Central memory CD8-positive, alpha-beta T cell (primary cell): ENCODE measurements around the gene GGA1.
"Not testable (repeated sequence)": the region's sequence is repeated elsewhere in the genome, so short reads cannot be mapped to it uniquely, and the experiment has no call there.

Experiments
- ATAC-seq: fragments of 150-1000 bp; cut with Tn5 transposase; replicated peaks from 2 replicates; pipeline ENCODE4 v1.10.0; 2022; ENCODE audit warnings: mild to moderate bottlenecking, moderate FRiP score, moderate number of reproducible peaks; ENCODE audit not compliant: poor library complexity, severe bottlenecking; ENCODE audit errors: extremely low read depth
- DNase-seq, 2 donors: peaks; one replicate each; pipeline ENCODE4 v3.0.0; 2021; ENCODE audit warnings: low spot score in 2 of 2
- H3K27ac Mint-ChIP-seq: one replicate; pipeline ENCODE4 v1.8.0; 2022; ENCODE audit warnings: low read depth, mild to moderate bottlenecking, moderate library complexity, mixed read lengths
- H3K27me3 Mint-ChIP-seq: one replicate; pipeline ENCODE4 v1.8.0; 2022; ENCODE audit warnings: mixed read lengths
- H3K36me3 Mint-ChIP-seq: one replicate; pipeline ENCODE4 v1.8.0; 2022; ENCODE audit warnings: mild to moderate bottlenecking, moderate library complexity, mixed read lengths; ENCODE audit not compliant: insufficient read depth
- H3K4me1 Mint-ChIP-seq: one replicate; pipeline ENCODE4 v1.8.0; 2022; ENCODE audit warnings: mixed read lengths
- H3K4me3 Mint-ChIP-seq: one replicate; pipeline ENCODE4 v1.8.0; 2022; ENCODE audit warnings: mild to moderate bottlenecking, moderate library complexity, mixed read lengths
- H3K9me3 Mint-ChIP-seq: one replicate; pipeline ENCODE4 v1.8.0; 2022; ENCODE audit warnings: mixed read lengths

The GGA1 gene

GRCh38 chr22:37604875-37605274 lies 3.8 kb upstream of the GGA1 start:
- Mint-ChIP-seq H3K36me3 (peaks cover 12% of the 10 kb centered on the region), H3K4me1 (peaks cover 45% of the 10 kb centered on the region), H3K27me3 (no peaks in the 10 kb centered on the region), H3K4me3 (peak overlapping the region; percentile 52), H3K9me3 (no peaks in the 10 kb centered on the region), H3K27ac (no peak overlapping the region)
- DNase-seq (peak in 1 of 2 donors; percentile 52), ATAC-seq (peak; percentile 8)

GRCh38 chr22:37607010-37607934 lies 1.4 kb upstream of the GGA1 start:
- Mint-ChIP-seq H3K36me3 (peaks cover 12% of the 10 kb centered on the region), H3K27ac (peak overlapping the region; percentile 95), H3K4me1 (peaks cover 38% of the 10 kb centered on the region), H3K27me3 (no peaks in the 10 kb centered on the region), H3K4me3 (peak overlapping the region; percentile 91), H3K9me3 (no peaks in the 10 kb centered on the region)
- DNase-seq: peak; percentile 73 to 89
- no peak for ATAC-seq

- H3K4me3 Mint-ChIP-seq: peak overlapping the region; percentile 91
- H3K4me1 Mint-ChIP-seq: peaks cover 38% of the 10 kb centered on the region
- H3K9me3 Mint-ChIP-seq: no peaks in the 10 kb centered on the region
- DNase-seq (no peak), ATAC-seq (no peak)
- H3K27me3 Mint-ChIP-seq: no peaks in the 10 kb centered on the region
- H3K27ac Mint-ChIP-seq: peak overlapping the region; percentile 95
- peaks cover 12% of the 10 kb centered on the region for H3K36me3 Mint-ChIP-seq
These were observed 628 bp upstream of the GGA1 start for GRCh38 chr22:37607935-37608476.

DNA sequence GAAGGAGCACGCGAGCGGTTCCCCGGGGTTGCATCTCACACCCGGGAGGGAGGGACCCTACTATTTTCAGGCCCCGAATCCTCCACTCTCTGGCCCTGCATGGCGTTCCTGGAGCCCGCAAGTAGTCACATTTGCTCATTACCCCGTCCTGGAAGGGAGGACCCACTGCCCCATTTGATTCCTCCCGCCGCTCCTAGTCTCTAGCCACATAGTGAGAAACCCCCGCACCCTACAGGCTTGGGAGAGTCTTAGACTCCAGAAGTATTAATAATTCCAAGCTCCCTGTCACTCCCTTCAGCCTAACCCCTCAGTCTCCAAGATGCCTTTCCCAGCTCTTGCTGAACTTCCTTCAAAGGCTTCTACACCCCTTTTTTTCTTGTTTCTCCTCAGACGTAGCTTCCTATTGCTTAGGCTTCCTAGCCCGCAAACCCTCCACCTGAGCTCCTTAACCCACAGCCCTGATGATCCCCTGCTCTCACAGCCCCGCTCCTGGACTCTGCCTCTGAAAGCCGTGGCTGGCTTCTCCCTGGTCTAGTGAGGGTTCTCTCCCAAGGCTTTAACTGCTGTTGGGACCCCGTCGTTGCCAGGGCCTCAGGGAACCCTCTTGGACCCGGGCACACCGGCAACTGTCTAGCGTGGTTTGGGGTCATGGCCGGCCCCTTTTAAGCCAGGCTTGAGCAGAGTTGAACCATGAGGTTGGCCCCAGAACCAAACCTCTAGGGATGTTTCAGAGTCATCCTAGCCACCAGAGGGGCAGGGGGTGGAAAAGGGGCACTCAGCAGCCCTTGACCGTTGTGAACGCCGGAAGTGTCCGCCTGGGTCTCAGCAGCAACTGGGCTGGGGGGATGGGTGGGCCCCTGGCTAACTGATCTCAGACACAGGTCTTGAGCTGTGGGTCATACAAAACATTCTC lies 862 bp downstream of the GGA1 start:
- H3K4me3 Mint-ChIP-seq: peak overlapping the region; percentile 91
- peak overlapping the region; percentile 95 for H3K27ac Mint-ChIP-seq
- H3K36me3 Mint-ChIP-seq: peaks cover 12% of the 10 kb centered on the region
- no peak for ATAC-seq
- H3K4me1 Mint-ChIP-seq: peaks cover 38% of the 10 kb centered on the region
- no peaks in the 10 kb centered on the region for H3K9me3 Mint-ChIP-seq
- no peaks in the 10 kb centered on the region for H3K27me3 Mint-ChIP-seq
- no peak for DNase-seq

GRCh38 chr22:37610153-37610475 lies 1.5 kb downstream of the GGA1 start:
- peak overlapping the region; percentile 91 for H3K4me3 Mint-ChIP-seq
- H3K9me3 Mint-ChIP-seq, DNase-seq, ATAC-seq, H3K27me3 Mint-ChIP-seq: not testable (repeated sequence)
- H3K27ac Mint-ChIP-seq: peak overlapping the region; percentile 95
- H3K4me1 Mint-ChIP-seq: peaks cover 33% of the 10 kb centered on the region
- H3K36me3 Mint-ChIP-seq: peaks cover 15% of the 10 kb centered on the region

DNA sequence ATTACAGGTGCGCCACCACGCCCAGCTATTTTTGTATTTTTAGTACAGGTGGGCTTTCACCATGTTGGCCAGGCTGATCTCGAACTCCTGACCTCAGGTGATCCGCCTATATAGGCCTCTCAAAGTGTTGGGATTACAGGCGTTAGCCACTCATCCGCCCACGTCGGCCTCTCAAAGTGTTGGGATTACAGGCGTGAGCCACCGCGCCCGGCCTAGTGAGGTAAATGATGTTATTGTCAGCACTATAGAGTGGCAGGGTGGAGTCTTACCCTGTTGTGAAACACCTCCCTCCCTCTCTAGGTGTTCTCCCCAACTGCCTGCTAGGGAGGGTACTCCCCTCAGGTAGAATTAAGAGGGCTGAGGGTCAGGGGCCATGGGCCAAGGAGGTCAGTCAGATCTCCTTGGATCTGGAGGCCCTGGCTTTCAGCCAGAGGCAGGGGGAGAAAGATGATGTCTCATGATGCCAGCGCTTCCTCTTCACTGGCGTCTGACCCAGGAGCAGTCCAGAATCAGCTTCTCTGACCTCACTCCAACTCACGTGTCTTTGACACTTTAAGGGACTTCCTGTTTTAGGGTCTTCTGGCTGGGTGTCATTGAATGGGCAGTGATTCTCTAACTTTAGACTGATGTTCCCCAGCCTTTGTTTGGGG lies 2.0 kb downstream of the GGA1 start:
- peak overlapping the region; percentile 91 for H3K4me3 Mint-ChIP-seq
- no peaks in the 10 kb centered on the region for H3K27me3 Mint-ChIP-seq
- no peak overlapping the region for H3K27ac Mint-ChIP-seq
- H3K4me1 Mint-ChIP-seq: peaks cover 28% of the 10 kb centered on the region
- peaks cover 15% of the 10 kb centered on the region for H3K36me3 Mint-ChIP-seq
- H3K9me3 Mint-ChIP-seq: no peaks in the 10 kb centered on the region
- ATAC-seq (no peak), DNase-seq (no peak)

DNA sequence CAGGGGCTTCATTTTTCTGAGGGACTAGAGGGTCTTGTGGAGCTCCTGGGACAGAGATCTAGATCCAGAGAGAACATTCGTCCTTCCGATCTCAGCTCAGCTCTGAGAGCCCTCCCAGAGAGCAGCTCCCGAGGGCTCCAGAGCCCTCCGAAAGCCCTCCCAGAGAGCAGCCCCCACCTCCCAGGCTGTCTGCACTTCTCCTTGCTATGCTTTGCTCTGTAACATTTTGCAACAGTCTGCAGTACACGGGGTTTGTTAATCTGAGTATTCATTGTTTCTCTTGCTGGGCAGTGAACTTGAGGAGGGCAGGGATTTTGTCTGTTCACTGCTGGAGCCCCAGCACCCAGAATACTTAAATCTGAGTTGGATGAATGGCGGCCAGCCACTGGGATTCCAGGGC lies 2.6 kb downstream of the GGA1 start:
- Mint-ChIP-seq H3K27me3 (no peaks in the 10 kb centered on the region), H3K4me1 (peaks cover 24% of the 10 kb centered on the region), H3K27ac (no peak overlapping the region), H3K9me3 (no peaks in the 10 kb centered on the region), H3K4me3 (no peak overlapping the region), H3K36me3 (peaks cover 15% of the 10 kb centered on the region)
- DNase-seq (no peak), ATAC-seq (no peak)

DNA sequence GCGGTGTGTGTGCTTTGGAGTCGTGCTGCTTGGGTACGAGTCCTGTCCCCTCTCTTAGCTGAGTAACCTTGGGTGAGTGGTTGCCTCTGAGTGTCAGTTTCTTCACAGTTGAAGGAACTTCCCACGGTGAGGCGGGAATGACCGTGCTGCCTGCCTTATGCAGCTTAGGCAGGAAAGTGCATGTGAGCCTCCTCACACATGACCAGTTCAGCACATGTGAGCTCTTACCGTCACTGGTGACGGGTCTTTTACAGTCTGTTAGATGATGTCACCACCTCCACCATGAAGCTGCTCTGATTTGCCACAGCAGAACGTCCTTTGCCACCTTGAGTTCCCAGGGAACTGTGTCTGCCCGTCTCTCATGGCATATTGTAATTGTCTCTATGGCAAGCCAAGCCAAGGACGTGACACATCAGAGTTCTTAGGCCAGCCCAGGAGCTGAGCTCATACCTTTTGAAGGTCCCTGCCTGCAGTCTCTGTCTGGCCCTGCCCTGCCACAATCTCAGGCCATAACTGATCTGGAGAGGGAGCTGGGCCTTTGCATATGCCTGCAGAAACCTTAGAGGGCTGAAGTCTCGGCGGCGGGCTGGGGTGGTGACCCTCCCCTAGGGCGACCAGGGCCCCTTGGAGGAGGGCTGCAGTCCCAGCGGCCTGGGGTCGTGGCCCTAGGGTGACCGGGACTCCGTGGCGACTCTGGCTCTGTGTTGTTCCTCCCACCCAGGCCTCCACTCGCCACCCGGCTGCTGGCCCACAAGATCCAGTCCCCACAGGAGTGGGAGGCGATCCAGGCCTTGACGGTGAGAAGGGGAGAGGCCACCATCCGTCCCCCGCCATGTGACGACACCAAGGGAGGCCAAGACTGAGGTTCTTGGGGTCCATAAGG lies 7.8 kb downstream of the GGA1 start:
- H3K36me3 Mint-ChIP-seq: peaks cover 24% of the 10 kb centered on the region
- no peak for DNase-seq
- no peaks in the 10 kb centered on the region for H3K9me3 Mint-ChIP-seq
- H3K27ac Mint-ChIP-seq: no peak overlapping the region
- no peaks in the 10 kb centered on the region for H3K4me1 Mint-ChIP-seq
- no peak for ATAC-seq
- H3K27me3 Mint-ChIP-seq: no peaks in the 10 kb centered on the region
- H3K4me3 Mint-ChIP-seq: no peak overlapping the region

- no peaks in the 10 kb centered on the region for H3K4me1 Mint-ChIP-seq
- peaks cover 24% of the 10 kb centered on the region for H3K36me3 Mint-ChIP-seq
- H3K9me3 Mint-ChIP-seq: no peaks in the 10 kb centered on the region
- DNase-seq: no peak
- no peak overlapping the region for H3K4me3 Mint-ChIP-seq
- no peak for ATAC-seq
- H3K27me3 Mint-ChIP-seq: no peaks in the 10 kb centered on the region
- H3K27ac Mint-ChIP-seq: no peak overlapping the region
These were observed 8.8 kb downstream of the GGA1 start for GRCh38 chr22:37617431-37617830.

- H3K9me3 Mint-ChIP-seq: no peaks in the 10 kb centered on the region
- H3K27me3 Mint-ChIP-seq: no peaks in the 10 kb centered on the region
- no peak for ATAC-seq
- no peak for DNase-seq
- H3K27ac Mint-ChIP-seq: no peak overlapping the region
- H3K4me3 Mint-ChIP-seq: no peak overlapping the region
- no peaks in the 10 kb centered on the region for H3K4me1 Mint-ChIP-seq
- H3K36me3 Mint-ChIP-seq: peaks cover 25% of the 10 kb centered on the region
These were observed 9.5 kb downstream of the GGA1 start for GRCh38 chr22:37618072-37618656.

DNA sequence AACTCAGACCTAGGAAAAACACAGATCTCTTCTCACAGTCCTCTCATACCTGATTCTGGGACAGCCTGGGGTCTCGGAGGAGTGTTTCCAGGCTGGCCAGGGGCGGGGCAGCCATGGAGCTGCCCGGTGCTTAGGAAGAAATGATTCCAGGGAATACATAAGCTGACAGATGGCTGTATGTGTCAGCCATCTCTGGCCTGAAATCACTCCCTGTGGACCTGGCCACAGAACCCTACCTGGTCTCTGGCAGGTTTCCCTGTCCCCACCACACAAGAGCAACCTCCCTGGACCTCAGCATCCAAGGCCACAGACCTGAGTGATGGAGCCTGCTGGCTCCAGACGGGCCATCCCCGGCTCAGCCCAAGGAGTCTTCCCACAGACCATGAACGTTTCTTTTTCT lies 10.0 kb downstream of the GGA1 start:
- peaks cover 25% of the 10 kb centered on the region for H3K36me3 Mint-ChIP-seq
- no peak overlapping the region for H3K4me3 Mint-ChIP-seq
- ATAC-seq (no peak), DNase-seq (no peak)
- H3K27ac Mint-ChIP-seq: no peak overlapping the region
- H3K4me1 Mint-ChIP-seq: peaks cover 3% of the 10 kb centered on the region
- no peaks in the 10 kb centered on the region for H3K27me3 Mint-ChIP-seq
- H3K9me3 Mint-ChIP-seq: no peaks in the 10 kb centered on the region
